Choroid plexus epithelial cell (primary cell): ENCODE results near the gene PSME1.

Experiments
- DNase-seq: peaks from one replicate; pipeline ENCODE4 v3.0.0-alpha.2; 2010; ENCODE audit warnings: low read depth
- H3K4me3 ChIP-seq: 2 replicates; pipeline ENCODE4 v1.5.1; 2011; ENCODE audit warnings: low read depth, mild to moderate bottlenecking, control low read depth, low read length, moderate library complexity
- TF ChIP-seq, protein P1 (sequence below): conservative IDR thresholded peaks from 2 replicates; pipeline ENCODE4 v1.5.1; 2011; ENCODE audit warnings: low read depth, mild to moderate bottlenecking, control low read depth, inconsistent platforms, low read length, moderate library complexity

The PSME1 gene

DNA sequence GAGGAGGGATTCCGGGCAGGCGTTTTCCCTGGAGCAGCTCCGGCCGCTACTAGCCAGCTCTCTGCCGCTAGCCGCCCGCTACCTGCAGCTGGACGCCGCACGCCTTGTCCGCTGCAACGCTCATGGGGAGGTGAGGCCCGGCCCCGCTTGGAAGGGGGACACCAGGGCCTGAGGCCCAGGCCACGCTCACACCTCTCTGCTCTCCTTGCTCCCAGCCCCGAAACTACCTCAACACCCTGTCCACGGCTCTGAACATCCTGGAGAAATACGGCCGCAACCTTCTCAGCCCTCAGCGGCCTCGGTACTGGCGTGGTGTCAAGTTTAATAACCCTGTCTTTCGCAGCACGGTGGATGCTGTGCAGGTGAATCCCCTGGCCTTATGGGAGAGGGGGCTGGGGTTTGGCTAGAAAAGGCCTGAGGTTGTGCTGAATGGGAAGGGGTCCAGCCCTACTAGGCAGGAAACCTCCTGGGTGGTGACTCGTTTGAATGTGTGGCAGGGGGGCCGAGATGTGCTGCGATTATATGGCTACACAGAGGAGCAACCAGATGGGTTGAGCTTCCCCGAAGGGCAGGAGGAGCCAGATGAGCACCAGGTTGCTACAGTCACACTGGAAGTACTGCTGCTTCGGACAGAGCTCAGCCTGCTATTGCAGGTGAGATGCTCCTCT, 11.9 kb downstream of the PSME1 start:
- peak; percentile 13 for DNase-seq
- TF ChIP-seq, protein P1, sequence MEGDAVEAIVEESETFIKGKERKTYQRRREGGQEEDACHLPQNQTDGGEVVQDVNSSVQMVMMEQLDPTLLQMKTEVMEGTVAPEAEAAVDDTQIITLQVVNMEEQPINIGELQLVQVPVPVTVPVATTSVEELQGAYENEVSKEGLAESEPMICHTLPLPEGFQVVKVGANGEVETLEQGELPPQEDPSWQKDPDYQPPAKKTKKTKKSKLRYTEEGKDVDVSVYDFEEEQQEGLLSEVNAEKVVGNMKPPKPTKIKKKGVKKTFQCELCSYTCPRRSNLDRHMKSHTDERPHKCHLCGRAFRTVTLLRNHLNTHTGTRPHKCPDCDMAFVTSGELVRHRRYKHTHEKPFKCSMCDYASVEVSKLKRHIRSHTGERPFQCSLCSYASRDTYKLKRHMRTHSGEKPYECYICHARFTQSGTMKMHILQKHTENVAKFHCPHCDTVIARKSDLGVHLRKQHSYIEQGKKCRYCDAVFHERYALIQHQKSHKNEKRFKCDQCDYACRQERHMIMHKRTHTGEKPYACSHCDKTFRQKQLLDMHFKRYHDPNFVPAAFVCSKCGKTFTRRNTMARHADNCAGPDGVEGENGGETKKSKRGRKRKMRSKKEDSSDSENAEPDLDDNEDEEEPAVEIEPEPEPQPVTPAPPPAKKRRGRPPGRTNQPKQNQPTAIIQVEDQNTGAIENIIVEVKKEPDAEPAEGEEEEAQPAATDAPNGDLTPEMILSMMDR = no peak
- peak overlapping the region; percentile 87 for H3K4me3 ChIP-seq

DNA sequence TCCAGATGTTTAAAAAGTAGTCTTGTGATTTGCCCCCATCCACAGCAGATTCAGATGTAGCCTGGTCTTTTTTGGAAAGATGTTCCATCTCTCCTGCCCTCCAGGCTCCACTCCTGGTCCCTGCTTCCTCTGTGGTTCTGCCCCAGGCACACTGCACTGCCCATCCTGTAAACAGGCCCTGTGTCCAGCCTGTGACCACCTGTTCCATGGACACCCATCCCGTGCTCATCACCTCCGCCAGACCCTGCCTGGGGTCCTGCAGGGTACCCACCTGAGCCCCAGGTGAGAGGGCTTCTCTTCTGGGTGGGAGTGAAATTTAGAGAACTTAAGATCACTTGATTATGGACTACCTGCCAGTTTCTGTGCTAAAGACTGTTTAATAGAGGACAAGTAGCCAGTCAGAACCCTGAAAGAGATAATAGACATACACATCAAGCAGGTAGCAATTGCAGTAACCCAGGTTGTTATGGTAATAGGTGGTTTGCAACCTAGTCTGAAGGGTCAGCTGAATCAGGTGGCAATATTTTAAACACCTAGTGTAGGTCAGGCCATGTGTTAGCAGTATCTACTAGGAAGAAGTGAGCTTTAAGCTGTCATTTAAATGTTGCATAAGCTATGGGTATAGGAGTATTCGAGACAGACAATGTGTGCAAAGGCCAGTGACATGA, 13.4 kb downstream of the PSME1 start:
- H3K4me3 ChIP-seq = no peak overlapping the region
- TF ChIP-seq, protein P1 = no peak
- no peak for DNase-seq

DNA sequence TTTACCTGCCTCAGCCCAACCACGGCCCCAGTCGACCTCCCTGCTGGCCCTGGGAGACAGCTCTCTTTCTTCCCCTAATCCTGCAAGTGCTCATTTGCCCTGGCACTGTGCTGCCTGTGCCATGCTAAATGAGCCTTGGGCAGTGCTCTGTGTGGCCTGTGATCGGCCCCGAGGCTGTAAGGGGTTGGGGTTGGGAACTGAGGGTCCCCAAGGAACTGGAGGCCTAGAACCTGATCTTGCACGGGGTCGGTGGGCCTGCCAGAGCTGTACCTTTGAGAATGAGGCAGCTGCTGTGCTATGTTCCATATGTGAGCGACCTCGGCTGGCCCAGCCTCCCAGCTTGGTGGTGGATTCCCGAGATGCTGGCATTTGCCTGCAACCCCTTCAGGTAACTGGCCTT, 14.1 kb downstream of the PSME1 start:
- no peak for DNase-seq
- TF ChIP-seq, protein P1 = no peak
- no peak overlapping the region for H3K4me3 ChIP-seq

DNA sequence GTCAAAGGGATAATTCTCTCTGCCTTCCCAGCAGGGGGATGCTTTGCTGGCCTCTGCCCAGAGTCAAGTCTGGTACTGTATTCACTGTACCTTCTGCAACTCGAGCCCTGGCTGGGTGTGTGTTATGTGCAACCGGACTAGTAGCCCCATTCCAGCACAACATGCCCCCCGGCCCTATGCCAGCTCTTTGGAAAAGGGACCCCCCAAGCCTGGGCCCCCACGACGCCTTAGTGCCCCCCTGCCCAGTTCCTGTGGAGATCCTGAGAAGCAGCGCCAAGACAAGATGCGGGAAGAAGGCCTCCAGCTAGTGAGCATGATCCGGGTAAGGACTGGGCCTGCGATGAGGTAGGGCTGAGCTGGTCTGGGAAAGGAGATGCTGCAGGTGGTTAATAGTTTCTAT, 14.6 kb downstream of the PSME1 start:
- H3K4me3 ChIP-seq = no peak overlapping the region
- TF ChIP-seq, protein P1 = no peak
- no peak for DNase-seq

DNA sequence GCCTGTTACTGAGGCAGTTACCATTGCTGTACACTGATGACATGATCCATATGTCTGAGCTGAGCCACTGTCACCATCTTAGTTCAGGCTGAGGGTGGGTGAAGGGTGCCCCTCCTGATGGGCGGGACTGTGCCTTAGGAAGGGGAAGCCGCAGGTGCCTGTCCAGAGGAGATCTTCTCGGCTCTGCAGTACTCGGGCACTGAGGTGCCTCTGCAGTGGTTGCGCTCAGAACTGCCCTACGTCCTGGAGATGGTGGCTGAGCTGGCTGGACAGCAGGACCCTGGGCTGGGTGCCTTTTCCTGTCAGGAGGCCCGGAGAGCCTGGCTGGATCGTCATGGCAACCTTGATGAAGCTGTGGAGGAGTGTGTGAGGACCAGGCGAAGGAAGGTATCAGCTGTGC, 15.0 kb downstream of the PSME1 start:
- TF ChIP-seq, protein P1 = no peak
- DNase-seq = no peak
- no peak overlapping the region for H3K4me3 ChIP-seq

DNA sequence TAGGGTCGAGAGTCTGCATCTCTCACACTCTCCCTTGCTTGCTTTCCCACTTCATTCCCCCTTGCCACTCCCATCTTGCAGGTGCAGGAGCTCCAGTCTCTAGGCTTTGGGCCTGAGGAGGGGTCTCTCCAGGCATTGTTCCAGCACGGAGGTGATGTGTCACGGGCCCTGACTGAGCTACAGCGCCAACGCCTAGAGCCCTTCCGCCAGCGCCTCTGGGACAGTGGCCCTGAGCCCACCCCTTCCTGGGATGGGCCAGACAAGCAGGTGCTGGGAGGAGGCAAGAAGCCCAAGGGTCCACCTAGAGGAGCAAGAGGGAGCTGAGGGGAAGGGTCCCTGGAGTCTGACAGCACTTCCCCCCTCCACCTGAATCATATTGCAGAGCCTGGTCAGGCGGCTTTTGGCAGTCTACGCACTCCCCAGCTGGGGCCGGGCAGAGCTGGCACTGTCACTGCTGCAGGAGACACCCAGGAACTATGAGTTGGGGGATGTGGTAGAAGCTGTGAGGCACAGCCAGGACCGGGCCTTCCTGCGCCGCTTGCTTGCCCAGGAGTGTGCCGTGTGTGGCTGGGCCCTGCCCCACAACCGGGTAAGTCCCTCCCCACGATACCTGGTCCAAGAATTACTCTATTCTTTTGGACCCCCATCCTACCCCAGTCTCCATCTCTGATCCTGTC, 15.5 kb downstream of the PSME1 start:
- no peak for DNase-seq
- TF ChIP-seq, protein P1 = no peak
- no peak overlapping the region for H3K4me3 ChIP-seq

DNA sequence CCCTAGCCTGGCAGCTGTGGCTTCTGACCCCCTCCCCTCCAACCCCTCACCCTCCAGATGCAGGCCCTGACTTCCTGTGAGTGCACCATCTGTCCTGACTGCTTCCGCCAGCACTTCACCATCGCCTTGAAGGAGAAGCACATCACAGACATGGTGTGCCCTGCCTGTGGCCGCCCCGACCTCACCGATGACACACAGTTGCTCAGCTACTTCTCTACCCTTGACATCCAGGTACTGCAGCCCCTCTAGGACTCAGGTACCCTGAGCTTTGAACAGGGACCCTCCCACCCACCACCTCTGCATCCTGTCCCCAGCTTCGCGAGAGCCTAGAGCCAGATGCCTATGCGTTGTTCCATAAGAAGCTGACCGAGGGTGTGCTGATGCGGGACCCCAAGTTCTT, 19.1 kb downstream of the PSME1 start:
- no peak for DNase-seq
- no peak overlapping the region for H3K4me3 ChIP-seq
- TF ChIP-seq, protein P1 = no peak
